ENCODE results near the gene CES5A.

The CES5A gene

DNA sequence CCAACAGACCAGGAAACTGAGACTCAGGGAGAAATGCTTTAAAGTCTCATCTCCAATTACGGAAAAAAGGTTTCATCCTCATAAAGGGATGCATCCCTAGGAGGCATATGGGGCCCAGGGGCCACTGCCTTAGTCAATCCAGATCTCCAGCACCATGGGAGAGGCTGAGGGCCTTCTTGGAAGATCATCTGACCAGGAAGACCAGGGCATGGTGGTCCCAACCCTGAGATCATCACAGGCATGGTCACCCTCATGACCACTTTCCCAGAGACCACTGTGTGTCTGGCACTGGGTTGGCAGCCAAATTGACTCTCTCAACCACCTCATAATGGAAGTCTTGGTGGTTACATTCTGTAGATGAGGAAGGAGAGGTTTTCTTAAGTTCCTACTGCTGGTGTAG is 23.4 kb upstream of the CES5A start:
- TF ChIP-seq FOXM1 (IDR thresholded peaks at IDR 0.05; ENCODE audit: borderline replicate concordance, low read depth): no peak
- TF ChIP-seq, protein P1, sequence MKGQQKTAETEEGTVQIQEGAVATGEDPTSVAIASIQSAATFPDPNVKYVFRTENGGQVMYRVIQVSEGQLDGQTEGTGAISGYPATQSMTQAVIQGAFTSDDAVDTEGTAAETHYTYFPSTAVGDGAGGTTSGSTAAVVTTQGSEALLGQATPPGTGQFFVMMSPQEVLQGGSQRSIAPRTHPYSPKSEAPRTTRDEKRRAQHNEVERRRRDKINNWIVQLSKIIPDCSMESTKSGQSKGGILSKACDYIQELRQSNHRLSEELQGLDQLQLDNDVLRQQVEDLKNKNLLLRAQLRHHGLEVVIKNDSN (IDR thresholded peaks at IDR 0.05): no peak
- no peak for TF ChIP-seq TEAD4 (IDR thresholded peaks at IDR 0.05)
- no peak for TF ChIP-seq EGR1 (IDR thresholded peaks at IDR 0.05)
- TF ChIP-seq, protein P2, sequence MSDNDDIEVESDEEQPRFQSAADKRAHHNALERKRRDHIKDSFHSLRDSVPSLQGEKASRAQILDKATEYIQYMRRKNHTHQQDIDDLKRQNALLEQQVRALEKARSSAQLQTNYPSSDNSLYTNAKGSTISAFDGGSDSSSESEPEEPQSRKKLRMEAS (IDR thresholded peaks at IDR 0.05): no peak
- no peak for TF ChIP-seq ZBTB7A (IDR thresholded peaks at IDR 0.05; ENCODE audit: low read depth)
- TF ChIP-seq CREB1 (IDR thresholded peaks at IDR 0.05; ENCODE audit: low read depth): no peak
- TF ChIP-seq, protein P3, sequence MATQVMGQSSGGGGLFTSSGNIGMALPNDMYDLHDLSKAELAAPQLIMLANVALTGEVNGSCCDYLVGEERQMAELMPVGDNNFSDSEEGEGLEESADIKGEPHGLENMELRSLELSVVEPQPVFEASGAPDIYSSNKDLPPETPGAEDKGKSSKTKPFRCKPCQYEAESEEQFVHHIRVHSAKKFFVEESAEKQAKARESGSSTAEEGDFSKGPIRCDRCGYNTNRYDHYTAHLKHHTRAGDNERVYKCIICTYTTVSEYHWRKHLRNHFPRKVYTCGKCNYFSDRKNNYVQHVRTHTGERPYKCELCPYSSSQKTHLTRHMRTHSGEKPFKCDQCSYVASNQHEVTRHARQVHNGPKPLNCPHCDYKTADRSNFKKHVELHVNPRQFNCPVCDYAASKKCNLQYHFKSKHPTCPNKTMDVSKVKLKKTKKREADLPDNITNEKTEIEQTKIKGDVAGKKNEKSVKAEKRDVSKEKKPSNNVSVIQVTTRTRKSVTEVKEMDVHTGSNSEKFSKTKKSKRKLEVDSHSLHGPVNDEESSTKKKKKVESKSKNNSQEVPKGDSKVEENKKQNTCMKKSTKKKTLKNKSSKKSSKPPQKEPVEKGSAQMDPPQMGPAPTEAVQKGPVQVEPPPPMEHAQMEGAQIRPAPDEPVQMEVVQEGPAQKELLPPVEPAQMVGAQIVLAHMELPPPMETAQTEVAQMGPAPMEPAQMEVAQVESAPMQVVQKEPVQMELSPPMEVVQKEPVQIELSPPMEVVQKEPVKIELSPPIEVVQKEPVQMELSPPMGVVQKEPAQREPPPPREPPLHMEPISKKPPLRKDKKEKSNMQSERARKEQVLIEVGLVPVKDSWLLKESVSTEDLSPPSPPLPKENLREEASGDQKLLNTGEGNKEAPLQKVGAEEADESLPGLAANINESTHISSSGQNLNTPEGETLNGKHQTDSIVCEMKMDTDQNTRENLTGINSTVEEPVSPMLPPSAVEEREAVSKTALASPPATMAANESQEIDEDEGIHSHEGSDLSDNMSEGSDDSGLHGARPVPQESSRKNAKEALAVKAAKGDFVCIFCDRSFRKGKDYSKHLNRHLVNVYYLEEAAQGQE (IDR thresholded peaks at IDR 0.05; ENCODE audit: low read depth): no peak
- no peak for TF ChIP-seq TAF1 (IDR thresholded peaks at IDR 0.05; ENCODE audit: low read depth)
- TF ChIP-seq NFIC (IDR thresholded peaks at IDR 0.05): no peak
- no peak for TF ChIP-seq CEBPB (IDR thresholded peaks at IDR 0.05)
- no peak for TF ChIP-seq EP300 (IDR thresholded peaks at IDR 0.05; ENCODE audit: borderline replicate concordance)
- no peak for TF ChIP-seq TCF12 (IDR thresholded peaks at IDR 0.05; ENCODE audit: low read depth)
- TF ChIP-seq RAD21 (IDR thresholded peaks at IDR 0.05; ENCODE audit: low read depth): no peak
- TF ChIP-seq YY1 (IDR thresholded peaks at IDR 0.05; ENCODE audit: low read depth): no peak

DNA sequence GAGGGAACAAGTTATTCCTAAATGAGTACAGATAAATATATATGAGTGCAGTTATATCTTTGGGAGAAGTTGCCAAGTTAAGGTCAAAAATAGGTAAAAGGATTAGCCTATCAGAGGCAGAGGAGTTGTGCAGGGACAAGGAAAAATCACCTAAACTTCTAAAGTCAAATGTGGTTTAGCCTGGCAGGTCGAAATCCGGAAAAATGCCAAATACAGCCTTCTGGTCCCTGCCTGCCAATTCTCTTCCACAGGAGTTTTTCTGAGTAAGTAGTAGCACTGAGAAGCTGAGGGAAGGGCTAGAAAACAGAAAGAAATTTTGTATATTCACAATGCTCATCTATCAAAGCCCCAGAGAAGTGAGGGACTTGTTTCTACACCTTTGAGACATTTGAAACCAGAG is 17.6 kb upstream of the CES5A start:
- TF ChIP-seq CEBPB (IDR thresholded peaks at IDR 0.05): no peak
- TF ChIP-seq YY1 (IDR thresholded peaks at IDR 0.05; ENCODE audit: low read depth): no peak

DNA sequence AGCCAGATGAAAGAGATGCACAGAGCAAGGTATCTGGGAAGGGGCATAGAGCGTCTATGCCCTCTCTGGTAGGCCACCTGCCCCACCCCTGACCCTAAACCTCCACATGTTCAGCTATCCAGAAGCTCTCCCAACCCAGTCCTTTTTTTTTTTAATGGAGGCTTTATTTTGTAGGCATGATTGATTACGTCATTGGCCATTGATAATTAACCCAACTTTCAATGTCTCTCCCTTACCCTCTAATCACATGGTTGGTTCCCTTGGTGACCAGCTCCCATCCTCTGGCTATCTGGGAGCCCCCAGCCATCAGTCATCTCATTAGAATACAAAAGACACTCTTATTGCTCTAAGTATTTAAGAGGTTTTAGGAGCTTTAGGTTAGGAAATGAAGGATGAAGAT is 14.3 kb upstream of the CES5A start:
- TF ChIP-seq, protein P2 (IDR thresholded peaks at IDR 0.05): no peak
- TF ChIP-seq NFIC (IDR thresholded peaks at IDR 0.05) (no peak), YY1 (IDR thresholded peaks at IDR 0.05; ENCODE audit: low read depth) (no peak), FOXM1 (IDR thresholded peaks at IDR 0.05; ENCODE audit: borderline replicate concordance, low read depth) (no peak), CEBPB (IDR thresholded peaks at IDR 0.05) (no peak), TEAD4 (IDR thresholded peaks at IDR 0.05) (no peak), TAF1 (IDR thresholded peaks at IDR 0.05; ENCODE audit: low read depth) (no peak), EP300 (IDR thresholded peaks at IDR 0.05; ENCODE audit: borderline replicate concordance) (no peak), EGR1 (IDR thresholded peaks at IDR 0.05) (no peak), RAD21 (IDR thresholded peaks at IDR 0.05; ENCODE audit: low read depth) (no peak), ZBTB7A (IDR thresholded peaks at IDR 0.05; ENCODE audit: low read depth) (no peak), CREB1 (IDR thresholded peaks at IDR 0.05; ENCODE audit: low read depth) (no peak)
- TF ChIP-seq, protein P1 (IDR thresholded peaks at IDR 0.05): no peak
- TF ChIP-seq, protein P3 (IDR thresholded peaks at IDR 0.05; ENCODE audit: low read depth): no peak

DNA sequence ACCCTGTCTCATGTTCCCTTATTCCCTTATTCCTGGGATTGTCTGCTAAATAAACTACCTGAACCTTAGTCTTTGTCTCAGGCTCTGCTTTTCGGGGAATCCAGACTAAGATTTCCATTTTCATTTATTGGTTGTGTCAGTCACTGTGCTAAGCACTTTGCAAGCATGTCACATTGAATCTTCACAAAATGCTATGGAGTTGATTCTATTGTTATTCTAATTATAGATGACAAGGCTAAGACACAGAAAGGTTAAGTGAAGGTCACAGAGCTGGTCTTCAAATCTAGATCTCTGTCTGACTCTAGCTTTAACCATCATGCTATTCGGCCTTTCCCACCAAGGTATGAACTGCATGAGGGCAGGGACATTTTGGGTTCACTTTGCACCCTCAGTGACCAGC is 13.4 kb upstream of the CES5A start:
- TF ChIP-seq, protein P1 (IDR thresholded peaks at IDR 0.05): no peak
- TF ChIP-seq TEAD4 (IDR thresholded peaks at IDR 0.05) (no peak), NFIC (IDR thresholded peaks at IDR 0.05) (no peak), TAF1 (IDR thresholded peaks at IDR 0.05; ENCODE audit: low read depth) (no peak), CREB1 (IDR thresholded peaks at IDR 0.05; ENCODE audit: low read depth) (no peak), RAD21 (IDR thresholded peaks at IDR 0.05; ENCODE audit: low read depth) (no peak), EGR1 (IDR thresholded peaks at IDR 0.05) (no peak), EP300 (IDR thresholded peaks at IDR 0.05; ENCODE audit: borderline replicate concordance) (no peak), YY1 (IDR thresholded peaks at IDR 0.05; ENCODE audit: low read depth) (no peak), ZBTB7A (IDR thresholded peaks at IDR 0.05; ENCODE audit: low read depth) (no peak), CEBPB (IDR thresholded peaks at IDR 0.05) (no peak), TCF12 (IDR thresholded peaks at IDR 0.05; ENCODE audit: low read depth) (no peak), FOXM1 (IDR thresholded peaks at IDR 0.05; ENCODE audit: borderline replicate concordance, low read depth) (no peak)
- TF ChIP-seq, protein P2 (IDR thresholded peaks at IDR 0.05): no peak
- TF ChIP-seq, protein P3 (IDR thresholded peaks at IDR 0.05; ENCODE audit: low read depth): no peak

Data from Ishikawa (cell line).